ENCODE measurements around the gene CCL13.

CCL13 gene

GRCh38 chr17:34377078-34377823 is 21.0 kb downstream of the CCL13 start:
- TF ChIP-seq TCF12 (IDR thresholded peaks at IDR 0.05; ENCODE audit: low read depth) (no peak), YY1 (IDR thresholded peaks at IDR 0.05; ENCODE audit: low read depth) (no peak)

- no peak for TF ChIP-seq EGR1 (IDR thresholded peaks at IDR 0.05)
- TF ChIP-seq NFIC (IDR thresholded peaks at IDR 0.05), result no peak
- no peak for TF ChIP-seq ZBTB7A (IDR thresholded peaks at IDR 0.05; ENCODE audit: low read depth)
- TF ChIP-seq TAF1 (IDR thresholded peaks at IDR 0.05; ENCODE audit: low read depth), result no peak
- no peak for TF ChIP-seq TCF12 (IDR thresholded peaks at IDR 0.05; ENCODE audit: low read depth)
Measured at GRCh38 chr17:34378664-34379101, 22.4 kb downstream of the CCL13 start.

- TF ChIP-seq EP300 (IDR thresholded peaks at IDR 0.05; ENCODE audit: borderline replicate concordance) (no peak), EGR1 (IDR thresholded peaks at IDR 0.05) (no peak), RAD21 (IDR thresholded peaks at IDR 0.05; ENCODE audit: low read depth) (no peak), CEBPB (IDR thresholded peaks at IDR 0.05) (no peak), TEAD4 (IDR thresholded peaks at IDR 0.05) (no peak), NFIC (IDR thresholded peaks at IDR 0.05) (no peak), CREB1 (IDR thresholded peaks at IDR 0.05; ENCODE audit: low read depth) (no peak), YY1 (IDR thresholded peaks at IDR 0.05; ENCODE audit: low read depth) (no peak), TAF1 (IDR thresholded peaks at IDR 0.05; ENCODE audit: low read depth) (no peak)
Measured at GRCh38 chr17:34379868-34380267, 23.6 kb downstream of the CCL13 start.

- no peak for TF ChIP-seq TAF1 (IDR thresholded peaks at IDR 0.05; ENCODE audit: low read depth)
- no peak for TF ChIP-seq NFIC (IDR thresholded peaks at IDR 0.05)
- TF ChIP-seq TCF12 (IDR thresholded peaks at IDR 0.05; ENCODE audit: low read depth), result no peak
- TF ChIP-seq MAX (IDR thresholded peaks at IDR 0.05), result no peak
- no peak for TF ChIP-seq CEBPB (IDR thresholded peaks at IDR 0.05)
- no peak for TF ChIP-seq YY1 (IDR thresholded peaks at IDR 0.05; ENCODE audit: low read depth)
- no peak for TF ChIP-seq FOXM1 (IDR thresholded peaks at IDR 0.05; ENCODE audit: borderline replicate concordance, low read depth)
- no peak for TF ChIP-seq ZBTB7A (IDR thresholded peaks at IDR 0.05; ENCODE audit: low read depth)
- no peak for TF ChIP-seq EGR1 (IDR thresholded peaks at IDR 0.05)
- no peak for TF ChIP-seq EP300 (IDR thresholded peaks at IDR 0.05; ENCODE audit: borderline replicate concordance)
Measured at GRCh38 chr17:34382621-34383124, 26.4 kb downstream of the CCL13 start.

GRCh38 chr17:34383216-34383615 is 26.9 kb downstream of the CCL13 start:
- TF ChIP-seq NFIC (IDR thresholded peaks at IDR 0.05), result no peak
- no peak for TF ChIP-seq YY1 (IDR thresholded peaks at IDR 0.05; ENCODE audit: low read depth)
- no peak for TF ChIP-seq TCF12 (IDR thresholded peaks at IDR 0.05; ENCODE audit: low read depth)
- TF ChIP-seq ZBTB7A (IDR thresholded peaks at IDR 0.05; ENCODE audit: low read depth), result no peak
- TF ChIP-seq FOXM1 (IDR thresholded peaks at IDR 0.05; ENCODE audit: borderline replicate concordance, low read depth), result no peak

GRCh38 chr17:34384271-34384670 is 28.0 kb downstream of the CCL13 start:
- TF ChIP-seq TCF12 (IDR thresholded peaks at IDR 0.05; ENCODE audit: low read depth), result no peak
- no peak for TF ChIP-seq TAF1 (IDR thresholded peaks at IDR 0.05; ENCODE audit: low read depth)
- no peak for TF ChIP-seq ZBTB7A (IDR thresholded peaks at IDR 0.05; ENCODE audit: low read depth)
- TF ChIP-seq MAX (IDR thresholded peaks at IDR 0.05), result no peak
- TF ChIP-seq REST (IDR thresholded peaks at IDR 0.05; ENCODE audit: low read depth), result no peak
- TF ChIP-seq EP300 (IDR thresholded peaks at IDR 0.05; ENCODE audit: borderline replicate concordance), result no peak
- TF ChIP-seq FOXM1 (IDR thresholded peaks at IDR 0.05; ENCODE audit: borderline replicate concordance, low read depth), result no peak
- no peak for TF ChIP-seq YY1 (IDR thresholded peaks at IDR 0.05; ENCODE audit: low read depth)
- TF ChIP-seq NFIC (IDR thresholded peaks at IDR 0.05), result no peak
- TF ChIP-seq CREB1 (IDR thresholded peaks at IDR 0.05; ENCODE audit: low read depth), result no peak
- no peak for TF ChIP-seq EGR1 (IDR thresholded peaks at IDR 0.05)
- no peak for TF ChIP-seq RAD21 (IDR thresholded peaks at IDR 0.05; ENCODE audit: low read depth)
- TF ChIP-seq USF1 (IDR thresholded peaks at IDR 0.05), result no peak
- no peak for TF ChIP-seq TEAD4 (IDR thresholded peaks at IDR 0.05)
- no peak for TF ChIP-seq CEBPB (IDR thresholded peaks at IDR 0.05)

- no peak for TF ChIP-seq TEAD4 (IDR thresholded peaks at IDR 0.05)
- TF ChIP-seq EP300 (IDR thresholded peaks at IDR 0.05; ENCODE audit: borderline replicate concordance), result no peak
- TF ChIP-seq USF1 (IDR thresholded peaks at IDR 0.05), result no peak
- no peak for TF ChIP-seq NFIC (IDR thresholded peaks at IDR 0.05)
- no peak for TF ChIP-seq CEBPB (IDR thresholded peaks at IDR 0.05)
- TF ChIP-seq RAD21 (IDR thresholded peaks at IDR 0.05; ENCODE audit: low read depth), result no peak
- no peak for TF ChIP-seq ZBTB7A (IDR thresholded peaks at IDR 0.05; ENCODE audit: low read depth)
- TF ChIP-seq FOXM1 (IDR thresholded peaks at IDR 0.05; ENCODE audit: borderline replicate concordance, low read depth), result no peak
- no peak for TF ChIP-seq CREB1 (IDR thresholded peaks at IDR 0.05; ENCODE audit: low read depth)
- TF ChIP-seq YY1 (IDR thresholded peaks at IDR 0.05; ENCODE audit: low read depth), result no peak
- TF ChIP-seq TAF1 (IDR thresholded peaks at IDR 0.05; ENCODE audit: low read depth), result no peak
- no peak for TF ChIP-seq REST (IDR thresholded peaks at IDR 0.05; ENCODE audit: low read depth)
- no peak for TF ChIP-seq MAX (IDR thresholded peaks at IDR 0.05)
- TF ChIP-seq TCF12 (IDR thresholded peaks at IDR 0.05; ENCODE audit: low read depth), result no peak
- TF ChIP-seq EGR1 (IDR thresholded peaks at IDR 0.05), result no peak
Measured at GRCh38 chr17:34384822-34385605, 28.7 kb downstream of the CCL13 start.

All from Ishikawa (cell line).